HG03045 (cell line): Measurements from ENCODE around the gene STUB1.

ENCODE experiments used
- ATAC-seq: cut with Tn5 transposase; IDR thresholded peaks from one replicate; pipeline ENCODE4 v1.9.1; 2021; ENCODE audit warnings: mild to moderate bottlenecking, moderate library complexity; ENCODE audit not compliant: unreplicated experiment

The STUB1 gene

GRCh38 chr16:662597-662996 is 17.6 kb upstream of the STUB1 start:
- no peak for ATAC-seq

GRCh38 chr16:666572-666971 is 13.6 kb upstream of the STUB1 start:
- ATAC-seq, result no peak

GRCh38 chr16:667113-667779 is 13.0 kb upstream of the STUB1 start:
- no peak for ATAC-seq

GRCh38 chr16:667780-668518 is 12.3 kb upstream of the STUB1 start, which contains the start of gene RHOT2:
RHOT2 (plus strand) TSS chr16:668132; CDS start chr16:668200, 68 bp downstream.
- peak; percentile 72 for ATAC-seq

GRCh38 chr16:668519-669171 is 11.6 kb upstream of the STUB1 start:
- no peak for ATAC-seq

GRCh38 chr16:669666-670065 is 10.5 kb upstream of the STUB1 start:
- no peak for ATAC-seq

GRCh38 chr16:670485-671352 is 9.5 kb upstream of the STUB1 start:
- ATAC-seq, result no peak

- no peak for ATAC-seq
Measured at GRCh38 chr16:671353-672131, 8.7 kb upstream of the STUB1 start.

- ATAC-seq, result no peak
Measured at GRCh38 chr16:672371-672770, 7.8 kb upstream of the STUB1 start.

- ATAC-seq, result no peak
Measured at GRCh38 chr16:672851-673250, 7.4 kb upstream of the STUB1 start.

- ATAC-seq, result no peak
Measured at GRCh38 chr16:673399-673991, 6.7 kb upstream of the STUB1 start.

- no peak for ATAC-seq
Measured at GRCh38 chr16:674214-674881, 5.9 kb upstream of the STUB1 start.

GRCh38 chr16:674968-675883 is 5.0 kb upstream of the STUB1 start, which contains the start of gene RHBDL1:
RHBDL1 (plus strand) TSS chr16:675671; CDS start chr16:675791, 120 bp downstream.
- no peak for ATAC-seq

- ATAC-seq, result no peak
Measured at GRCh38 chr16:675884-676564, 4.2 kb upstream of the STUB1 start.

- no peak for ATAC-seq
Measured at GRCh38 chr16:676565-676902, 3.7 kb upstream of the STUB1 start.

- ATAC-seq, result no peak
Measured at GRCh38 chr16:676913-677312, 3.3 kb upstream of the STUB1 start.

- ATAC-seq, result no peak
Measured at GRCh38 chr16:677316-678190, 2.7 kb upstream of the STUB1 start.
